RCC 7860 (cell line): ENCODE data around the gene RBMXL3.

ENCODE experiments used
- DNase-seq: peaks from one replicate; pipeline ENCODE4 v3.0.0-alpha.2; 2015; ENCODE audit warnings: low spot score
- FAIRE-seq: peaks from 2 replicates; lab custom pipeline; 2012; peaks lifted over from hg19 to GRCh38; lab: Jason Lieb, UNC

The RBMXL3 gene

DNA sequence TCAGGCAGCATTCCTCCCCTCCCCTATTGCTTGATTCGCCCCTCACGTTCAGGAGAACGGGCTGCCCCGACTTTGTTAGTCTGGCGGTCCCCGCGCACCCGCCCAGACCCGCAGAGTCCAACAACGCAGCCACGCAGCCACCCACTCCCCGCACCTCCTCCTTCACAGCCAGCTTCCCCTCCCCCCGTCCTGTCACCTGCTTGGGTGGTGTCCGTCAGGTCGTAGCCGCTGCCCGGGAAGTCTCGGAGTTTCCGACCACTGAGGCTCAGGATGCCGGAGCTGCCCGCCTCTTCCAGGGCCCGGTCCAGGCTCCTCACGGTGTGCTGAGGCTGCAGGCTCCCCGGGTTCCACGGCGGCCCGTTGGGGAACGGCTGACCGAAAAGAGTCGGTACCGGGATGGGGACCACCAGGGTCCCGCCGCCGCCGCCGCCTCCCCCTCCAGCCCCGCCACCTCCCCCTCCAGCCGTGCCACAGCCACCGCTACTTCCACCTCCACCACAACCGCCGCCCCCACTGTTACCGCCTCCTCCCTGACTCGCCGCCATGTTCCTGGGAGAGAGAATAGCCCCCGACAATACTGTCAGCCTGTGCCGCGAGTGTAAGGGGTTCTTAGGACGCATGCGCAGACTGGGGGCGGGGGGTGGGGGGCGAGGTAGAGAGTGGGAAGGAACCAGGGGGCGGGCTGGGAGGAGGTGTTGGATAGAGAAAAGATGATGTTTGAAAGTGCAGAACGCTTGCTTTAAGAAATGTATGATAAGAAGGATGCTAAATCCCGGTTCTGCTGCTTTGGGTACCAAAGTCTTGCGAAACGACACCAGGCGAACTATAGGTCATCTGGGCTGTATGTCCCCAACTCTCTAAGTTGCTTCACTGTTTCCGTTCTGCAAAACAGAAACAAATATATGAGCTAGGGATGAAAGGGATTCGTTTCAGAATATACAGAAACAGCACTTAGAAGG lies 44.6 kb downstream of the RBMXL3 start, which contains the start of gene LRCH2:
Gene LRCH2, minus strand, starts transcription at position 600 of the 959 bp plus-strand sequence. Its CDS starts 55 bp downstream, at position 545.
- FAIRE-seq (no peak), DNase-seq (no peak)

DNA sequence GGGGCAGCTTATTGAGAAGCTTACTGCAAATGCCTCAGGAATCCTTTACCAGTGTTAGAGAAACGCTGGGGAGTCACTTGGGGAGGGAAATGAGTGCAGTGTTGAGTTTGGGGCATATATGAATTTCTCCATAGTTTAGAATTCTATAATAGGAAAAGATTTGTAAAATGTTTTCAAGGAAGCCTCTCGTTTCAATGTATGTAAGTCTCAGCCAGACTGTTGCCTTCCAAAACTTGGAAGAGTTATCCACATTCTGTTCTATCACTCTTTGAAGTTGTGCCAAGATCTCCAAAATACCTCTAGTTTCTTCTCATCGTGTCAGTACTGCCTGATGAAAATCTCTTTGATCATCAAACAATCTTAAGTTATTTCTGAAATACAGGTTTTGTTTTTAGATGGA lies 45.3 kb downstream of the RBMXL3 start:
- no peak for DNase-seq
- no peak for FAIRE-seq

DNA sequence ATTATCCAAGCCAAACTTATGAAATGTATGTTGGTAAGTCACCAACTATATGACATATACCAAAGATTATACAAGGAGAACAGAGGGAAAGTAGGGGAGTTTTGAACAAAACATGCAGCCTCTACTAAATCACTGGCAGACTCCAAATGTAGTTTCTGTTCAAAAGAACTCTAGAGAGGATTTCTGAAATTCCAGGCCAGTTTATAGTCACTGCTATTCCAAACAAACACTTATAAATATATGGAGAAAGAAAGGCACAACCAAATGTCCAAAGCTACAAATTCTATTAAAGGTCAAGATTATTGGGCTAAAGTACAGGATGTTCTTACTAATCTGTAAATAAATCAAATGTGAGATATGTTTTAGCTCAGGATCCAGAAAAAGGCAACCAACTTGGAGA lies 47.4 kb downstream of the RBMXL3 start:
- DNase-seq = no peak
- FAIRE-seq = no peak

DNA sequence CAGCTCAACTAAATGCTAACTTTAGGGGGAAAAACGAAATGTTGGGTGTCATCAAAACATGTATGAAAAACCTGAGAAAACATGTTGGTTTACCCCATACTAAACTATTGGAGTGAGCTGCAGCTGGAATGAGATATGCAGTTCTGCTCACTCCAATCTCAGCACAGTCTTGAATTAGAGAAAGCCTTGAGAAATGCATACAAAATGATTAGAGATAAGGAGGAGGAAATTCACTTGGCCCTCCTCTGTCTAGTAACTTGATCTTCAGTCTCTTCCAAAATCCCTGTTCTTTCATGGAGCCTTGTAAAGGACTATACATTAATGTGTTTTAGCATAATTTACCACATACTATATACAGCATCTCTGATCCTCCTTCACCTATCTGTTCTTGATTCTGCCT lies 47.8 kb downstream of the RBMXL3 start:
- FAIRE-seq (no peak), DNase-seq (no peak)
